SHP77 (cell line): ENCODE results near the gene FAU.

Experiments used
- DNase-seq, 2 experiments: peaks; one replicate each; lab custom pipeline; 2025; lab: John Stamatoyannopoulos, UW

The FAU gene

GRCh38 chr11:65078151-65078550 is 43.8 kb downstream of the FAU start:
- DNase-seq, result peak; percentile 5 to 18

- DNase-seq, result no peak
Observed at GRCh38 chr11:65077451-65077850, 44.5 kb downstream of the FAU start.

- DNase-seq, result no peak
Observed at GRCh38 chr11:65072631-65072966, 49.3 kb downstream of the FAU start.

GRCh38 chr11:65071907-65072630 is 49.9 kb downstream of the FAU start:
- DNase-seq, result no peak
